ENCODE results near the gene KCNT2. TPM values are rescaled to one million over a fixed set of nuclear protein-coding genes. Genes with fewer than 3 reads are reported as not detected.

Gene KCNT2
- total RNA-seq, 4 donors from 2014 or later: 6.5 to 16.6 (median 8.0) TPM

- H3K9me3 ChIP-seq: no peaks in the 10 kb centered on the region
- no peak overlapping the region for H3K4me3 ChIP-seq
- TF ChIP-seq EP300 (IDR thresholded peaks at IDR 0.05) (no peak), POLR2AphosphoS5 (IDR thresholded peaks at IDR 0.05) (no peak), POLR2A (IDR thresholded peaks at IDR 0.05; ENCODE audit: low read depth) (no peak), CTCF (IDR thresholded peaks at IDR 0.05) (no peak)
- intact Hi-C loops (cut with DNase I): loop anchor here (5.0 kb wide), 1 partner anchor 34 kb away; no protein-coding TSS in a partner anchor
- peak overlapping the region in 1 of 4 donors; percentile 43 for H3K27ac ChIP-seq (replicated peaks in 1 of 4)
- H3K36me3 ChIP-seq: no peaks in the 10 kb centered on the region
- no peak for DNase-seq (ENCODE audit: extremely low spot score)
- H3K4me1 ChIP-seq: peaks cover 0 to 38% (median 6%) of the 10 kb centered on the region in 4 donors
- no peaks in the 10 kb centered on the region for H3K27me3 ChIP-seq
Measured at GRCh38 chr1:196423612-196424011, 184.6 kb downstream of the KCNT2 start.

- TF ChIP-seq POLR2AphosphoS5 (IDR thresholded peaks at IDR 0.05) (no peak), CTCF (IDR thresholded peaks at IDR 0.05) (no peak)
- H3K9me3 ChIP-seq: no peaks in the 10 kb centered on the region
- 93% methylated on average over 1 of the region's 1 CpG for WGBS
Measured at GRCh38 chr1:196418772-196419171, 189.5 kb downstream of the KCNT2 start.

GRCh38 chr1:196415978-196416377 lies 192.3 kb downstream of the KCNT2 start:
- no peak for TF ChIP-seq EP300 (IDR thresholded peaks at IDR 0.05)
- TF ChIP-seq CTCF (IDR thresholded peaks at IDR 0.05): no peak
- no peak for TF ChIP-seq POLR2A (IDR thresholded peaks at IDR 0.05; ENCODE audit: low read depth)
- TF ChIP-seq POLR2AphosphoS5 (IDR thresholded peaks at IDR 0.05): no peak
- H3K9me3 ChIP-seq: no peaks in the 10 kb centered on the region
- 93% methylated on average over 1 of the region's 1 CpG for WGBS
- no peaks in the 10 kb centered on the region for H3K36me3 ChIP-seq
- intact Hi-C loops (cut with DNase I): no loop called here
- H3K4me3 ChIP-seq: no peak overlapping the region
- no peak for DNase-seq (ENCODE audit: extremely low spot score)
- H3K27me3 ChIP-seq: no peaks in the 10 kb centered on the region
- no peaks in the 10 kb centered on the region for H3K4me1 ChIP-seq
- H3K27ac ChIP-seq (replicated peaks in 1 of 4): no peak overlapping the region

More at GRCh38 chr1:196418772-196419171, 189.5 kb downstream of the KCNT2 start:
- Histone ChIP-seq H3K27ac (replicated peaks in 1 of 4) (no peak overlapping the region), H3K36me3 (no peaks in the 10 kb centered on the region), H3K4me3 (no peak overlapping the region), H3K27me3 (no peaks in the 10 kb centered on the region), H3K4me1 (peaks cover 0 to 23% (median 3%) of the 10 kb centered on the region in 4 donors)
- intact Hi-C loops (cut with DNase I): no loop called here
- no peak for DNase-seq (ENCODE audit: extremely low spot score)

GRCh38 chr1:196412326-196412725 lies 195.9 kb downstream of the KCNT2 start:
- Histone ChIP-seq H3K36me3 (no peaks in the 10 kb centered on the region), H3K4me3 (no peak overlapping the region), H3K27ac (replicated peaks in 1 of 4) (no peak overlapping the region), H3K27me3 (no peaks in the 10 kb centered on the region), H3K9me3 (no peaks in the 10 kb centered on the region), H3K4me1 (peaks cover 0 to 16% (median 14%) of the 10 kb centered on the region in 4 donors)
- TF ChIP-seq POLR2A (IDR thresholded peaks at IDR 0.05; ENCODE audit: low read depth) (no peak), POLR2AphosphoS5 (IDR thresholded peaks at IDR 0.05) (no peak), EP300 (IDR thresholded peaks at IDR 0.05) (no peak), CTCF (IDR thresholded peaks at IDR 0.05) (no peak)
- intact Hi-C loops (cut with DNase I): no loop called here
- WGBS: 89% methylated on average over 2 of the region's 2 CpGs
- no peak for DNase-seq (ENCODE audit: extremely low spot score)

- no peaks in the 10 kb centered on the region for H3K27me3 ChIP-seq
- no peak overlapping the region for H3K4me3 ChIP-seq
- intact Hi-C loops (cut with DNase I): no loop called here
- H3K9me3 ChIP-seq: no peaks in the 10 kb centered on the region
- H3K4me1 ChIP-seq: peaks cover 0 to 31% (median 28%) of the 10 kb centered on the region in 4 donors
- H3K36me3 ChIP-seq: no peaks in the 10 kb centered on the region
- TF ChIP-seq POLR2A (IDR thresholded peaks at IDR 0.05; ENCODE audit: low read depth) (no peak), EP300 (IDR thresholded peaks at IDR 0.05) (no peak), POLR2AphosphoS5 (IDR thresholded peaks at IDR 0.05) (no peak), CTCF (IDR thresholded peaks at IDR 0.05) (no peak)
- no peak overlapping the region for H3K27ac ChIP-seq (replicated peaks in 1 of 4)
- DNase-seq (ENCODE audit: extremely low spot score): no peak
Measured at GRCh38 chr1:196410768-196411167, 197.5 kb downstream of the KCNT2 start.
